Stimulated activated CD8-positive, alpha-beta memory T cell treated with anti-CD3 and anti-CD28 coated beads, Interleukin-7, amount 100 ng/mL, for 4 hours (primary cell): Measurements from ENCODE around the gene MYBBP1A.

Source experiments
- DNase-seq, 2 donors: peaks; one replicate each; pipeline ENCODE4 v3.0.0-alpha.2; 2020; ENCODE audit warnings: low read depth in 2 of 2

Gene MYBBP1A

DNA sequence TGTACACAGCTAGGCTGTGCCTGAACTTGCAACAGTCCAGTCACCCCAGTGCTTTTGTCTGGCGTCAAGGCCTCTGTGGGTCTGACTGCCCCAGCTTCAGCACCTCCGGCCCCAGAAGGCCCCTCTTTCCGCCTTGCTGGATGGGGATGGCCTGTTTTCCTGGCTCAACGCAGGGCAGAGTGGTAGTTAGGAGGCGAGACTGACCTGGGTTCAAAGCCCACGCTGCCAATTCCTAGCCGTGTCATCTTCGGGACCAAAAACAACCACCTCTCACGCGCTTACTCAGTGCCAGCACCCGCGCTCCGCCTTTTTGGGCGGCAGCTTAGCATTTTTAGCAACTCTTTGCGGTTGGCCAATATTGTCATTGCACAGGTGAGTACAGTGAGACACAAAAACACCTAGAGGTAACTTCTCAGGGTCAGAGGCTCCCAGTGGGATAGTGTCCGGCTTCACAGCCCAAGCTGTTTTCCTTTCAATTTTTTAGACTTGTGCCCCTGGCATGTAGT is 4.6 kb downstream of the MYBBP1A start:
- no peak for DNase-seq

DNA sequence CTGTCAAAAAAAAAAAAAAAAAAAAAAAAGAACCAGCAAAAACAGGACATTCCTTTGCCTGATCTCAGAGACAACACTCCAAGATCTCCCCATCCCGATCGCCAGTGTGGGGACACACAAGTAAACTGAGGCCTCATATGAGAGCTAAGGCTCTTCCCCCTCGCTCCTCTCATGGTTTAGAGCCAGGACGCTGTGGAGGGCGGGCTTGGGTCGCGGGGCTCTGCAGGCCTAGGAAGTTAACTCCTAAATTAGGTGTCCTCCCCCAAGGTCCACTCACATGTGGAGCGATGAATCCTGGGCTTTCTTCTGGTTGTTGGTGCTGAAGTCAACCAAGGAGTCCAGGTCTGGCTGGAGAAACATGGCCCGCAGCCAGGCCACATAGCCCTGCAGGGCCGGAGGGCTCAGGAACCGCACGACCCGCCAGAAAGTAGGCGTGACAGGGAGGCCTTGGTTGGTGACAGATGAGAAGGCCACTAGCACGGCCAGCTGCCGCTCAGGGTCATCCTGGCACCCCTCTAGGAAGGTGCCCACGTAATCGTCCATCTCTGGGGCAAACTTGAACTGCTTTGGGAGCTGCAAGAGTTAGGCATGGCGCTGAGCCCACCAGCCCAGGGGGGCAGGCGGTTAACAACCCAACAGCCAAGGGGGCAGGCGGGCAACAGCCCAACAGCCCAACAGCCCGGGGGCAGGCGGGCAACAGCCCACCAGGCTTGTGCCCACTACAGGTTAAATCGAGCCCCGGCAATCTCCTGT is 5.2 kb downstream of the MYBBP1A start:
- no peak for DNase-seq

DNA sequence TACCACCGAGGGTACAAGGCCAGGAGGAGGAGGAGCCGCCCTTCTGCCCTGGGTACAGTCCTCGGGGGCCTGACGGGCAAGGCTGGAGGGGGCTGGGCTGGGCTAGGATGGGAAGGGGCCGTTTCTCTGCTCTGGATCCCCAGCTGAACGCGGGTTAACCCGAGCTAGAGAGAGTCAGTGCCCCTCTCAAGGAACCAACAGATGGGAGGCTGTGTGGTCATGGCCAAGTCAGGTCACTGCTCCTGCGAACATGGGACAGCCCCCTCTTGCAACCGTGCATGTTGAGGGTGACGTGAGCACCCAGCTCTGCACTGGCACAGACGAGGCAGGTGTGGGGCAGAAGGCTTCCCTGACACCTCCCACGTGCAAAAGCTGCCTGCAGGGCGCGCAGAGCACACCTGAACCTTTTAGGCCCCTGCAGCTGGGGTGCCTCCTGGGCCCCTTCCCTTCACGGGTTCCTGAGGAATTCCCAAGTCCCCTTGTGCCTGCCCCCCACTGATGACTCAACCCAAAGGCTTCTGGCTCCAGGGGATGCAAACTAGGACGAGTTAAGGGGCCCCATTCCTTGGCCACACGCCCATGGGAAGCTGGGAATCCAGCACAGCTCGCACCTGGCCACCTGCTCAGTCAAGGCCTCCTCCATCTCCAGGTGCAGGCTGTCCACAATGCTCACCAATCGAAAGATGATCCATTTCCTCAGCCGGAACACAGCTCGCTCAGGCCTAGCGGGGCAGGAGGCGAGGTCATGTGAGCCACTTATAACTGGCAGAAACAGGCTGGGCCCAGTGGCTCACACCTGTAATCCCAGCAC is 6.3 kb downstream of the MYBBP1A start:
- DNase-seq = no peak

DNA sequence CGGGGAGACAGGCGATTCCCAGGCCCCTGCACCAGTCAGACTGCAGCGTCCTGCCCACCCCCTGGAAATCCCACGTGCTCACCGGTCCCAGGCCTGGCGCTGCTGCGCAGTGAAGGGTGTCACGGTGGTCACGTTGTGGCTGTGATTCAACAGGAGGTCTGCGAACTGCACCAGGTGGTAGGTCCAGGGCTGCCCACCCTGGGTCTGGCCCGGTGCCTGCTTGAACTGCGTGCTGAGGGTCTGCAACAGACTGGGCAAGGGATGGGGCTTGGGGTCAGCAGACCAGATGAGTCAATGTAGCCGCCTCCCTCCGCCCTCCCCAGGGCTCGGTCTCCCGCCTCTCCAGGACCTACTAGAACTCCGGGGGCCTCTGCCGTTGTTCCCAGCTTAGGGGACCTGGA is 7.1 kb downstream of the MYBBP1A start:
- DNase-seq = no peak

DNA sequence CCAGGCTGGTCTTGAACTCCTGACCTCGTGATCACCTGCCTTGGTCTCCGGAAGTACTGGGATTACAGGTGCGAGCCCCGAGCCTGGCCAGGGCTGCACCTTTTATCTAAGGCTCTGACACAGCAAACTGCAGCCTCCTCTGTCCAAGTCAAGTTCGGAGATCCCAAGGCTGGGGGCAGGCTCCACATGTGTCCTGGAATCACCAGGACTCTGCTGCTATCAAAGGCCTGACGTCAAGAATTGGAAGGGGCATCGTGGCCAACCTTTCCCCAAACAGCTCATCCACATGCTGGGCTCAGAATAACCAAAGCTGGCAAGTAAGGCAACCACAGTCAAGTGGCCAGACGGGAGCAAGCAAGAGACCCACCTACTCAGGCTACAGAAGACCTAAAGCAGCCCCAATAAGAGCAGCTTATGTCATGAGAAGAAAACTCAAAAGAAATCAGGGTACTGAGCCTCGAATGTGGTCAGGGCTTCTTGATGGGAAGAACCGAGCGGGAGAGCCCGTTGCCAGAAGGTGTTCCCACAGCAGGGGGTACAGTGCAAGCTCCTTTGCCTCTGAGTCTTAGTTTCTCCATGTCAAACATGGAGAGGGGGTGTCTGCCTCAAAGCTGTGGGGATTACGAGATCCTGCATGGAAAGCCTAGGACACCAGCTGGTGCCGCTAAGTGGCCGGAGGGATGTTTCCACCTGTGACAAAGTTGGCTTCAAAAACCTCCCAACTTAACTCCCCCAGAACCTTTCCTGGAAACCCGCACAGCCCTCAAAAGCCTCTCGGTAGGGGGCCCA is 7.9 kb downstream of the MYBBP1A start:
- no peak for DNase-seq

DNA sequence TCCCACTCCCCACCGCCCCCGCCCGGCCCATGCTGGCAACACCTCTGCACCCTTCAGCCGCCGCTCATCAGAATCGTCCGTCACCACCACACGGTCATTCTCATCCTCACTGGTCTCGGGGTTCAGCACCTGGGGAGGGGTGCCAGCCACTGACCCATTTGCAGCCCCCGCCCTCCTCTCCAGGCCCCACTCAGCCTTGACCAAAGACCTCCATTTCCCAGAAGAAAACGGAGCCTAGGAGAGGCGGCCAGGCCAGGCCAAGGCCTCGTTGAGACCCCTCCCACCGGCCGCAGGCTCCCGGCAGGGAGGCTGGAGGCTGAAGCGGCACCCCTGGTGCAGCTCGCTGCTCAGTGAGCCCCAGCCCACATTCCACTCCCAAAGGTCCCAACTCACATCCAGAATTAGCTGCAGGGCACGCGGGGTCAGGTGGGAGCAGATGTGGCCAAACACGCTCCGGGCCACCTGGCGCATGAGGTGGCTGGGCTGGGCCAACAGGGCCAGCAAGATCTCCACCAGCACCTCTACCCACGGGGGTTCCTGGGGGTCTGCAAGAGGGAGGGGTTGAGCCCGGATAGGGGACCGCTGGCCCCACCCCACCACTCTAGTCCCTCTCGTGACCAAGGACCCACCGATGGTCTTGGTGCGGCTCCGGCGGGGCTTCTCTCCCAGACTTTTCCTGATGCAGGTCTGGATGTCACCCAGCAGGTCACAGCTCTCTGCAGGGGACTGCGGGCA is 9.8 kb downstream of the MYBBP1A start:
- DNase-seq = no peak

DNA sequence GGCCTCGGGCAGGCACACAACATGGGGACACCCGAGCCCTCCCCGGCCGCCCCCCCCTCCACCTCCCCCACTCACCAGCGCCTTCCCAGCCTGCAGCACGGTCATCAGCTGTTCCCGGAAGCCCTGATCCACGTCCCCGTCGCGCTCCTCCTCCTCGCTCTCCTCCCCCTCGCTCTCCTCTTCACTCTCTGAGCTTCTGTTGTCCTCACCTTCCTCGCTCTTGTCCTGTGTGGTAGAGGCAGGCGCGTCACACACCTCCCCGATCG is 10.3 kb downstream of the MYBBP1A start:
- DNase-seq = no peak

DNA sequence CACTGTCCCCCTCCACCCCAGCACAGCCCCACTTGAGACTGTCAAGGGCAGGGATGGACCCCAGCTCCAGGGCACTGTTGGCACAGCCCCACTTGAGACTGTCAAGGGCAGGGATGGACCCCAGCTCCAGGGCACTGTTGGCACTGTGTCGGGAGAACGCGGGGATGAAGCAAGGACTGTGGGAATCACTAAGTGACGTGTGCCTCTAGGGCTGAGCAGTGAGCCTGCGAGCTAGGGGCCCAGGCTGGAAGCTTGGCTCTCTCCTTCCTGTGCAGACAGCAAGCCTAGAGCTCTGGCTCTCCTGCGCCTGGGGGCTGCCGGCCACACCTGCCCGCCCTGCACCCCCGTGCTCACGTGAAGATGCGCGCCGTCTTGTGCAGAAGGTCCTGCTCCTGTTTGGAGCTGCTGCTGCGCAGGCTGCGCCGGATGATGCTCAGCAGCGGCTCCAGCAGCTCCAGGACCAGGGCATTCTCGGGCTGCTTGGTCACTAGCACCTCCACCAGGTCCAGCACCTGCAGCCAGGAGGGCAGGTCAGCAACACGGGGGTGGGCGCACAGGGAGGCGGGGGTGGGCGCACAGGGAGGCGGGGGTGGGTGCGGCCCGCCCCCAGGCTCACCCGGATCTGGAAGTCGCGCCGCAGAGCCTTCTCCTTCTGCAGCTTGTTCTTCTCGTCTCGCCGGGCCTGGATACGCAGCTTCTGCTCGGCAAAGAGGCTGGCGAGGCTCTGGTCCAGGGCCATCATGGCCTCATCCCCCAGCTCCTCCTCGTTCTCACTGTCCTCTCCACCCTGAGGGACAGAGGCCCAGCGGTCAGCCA is 10.8 kb downstream of the MYBBP1A start:
- no peak for DNase-seq

DNA sequence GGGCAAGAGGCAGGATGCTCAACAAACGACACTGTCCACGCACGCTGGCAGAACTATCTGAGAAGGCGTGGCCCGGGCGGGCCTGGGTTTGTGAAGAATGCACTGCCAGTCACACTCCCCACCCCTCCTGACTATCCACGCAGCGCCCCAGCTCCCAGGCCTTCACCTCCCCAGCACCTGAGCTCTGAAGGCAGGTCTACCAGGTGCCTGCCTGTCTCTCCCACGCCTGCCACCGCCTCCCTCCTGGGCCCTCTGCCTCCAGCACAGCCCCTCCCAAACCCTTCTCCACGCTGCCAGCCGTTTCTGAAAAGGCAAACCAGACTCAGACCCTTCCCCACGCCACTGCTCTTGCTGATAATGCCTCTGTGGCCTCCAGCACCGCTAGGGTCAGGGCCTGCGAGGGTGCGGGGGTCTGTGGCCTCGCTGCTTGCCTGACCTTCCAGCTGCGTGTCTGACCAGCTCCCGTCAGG is 11.6 kb downstream of the MYBBP1A start:
- no peak for DNase-seq

DNA sequence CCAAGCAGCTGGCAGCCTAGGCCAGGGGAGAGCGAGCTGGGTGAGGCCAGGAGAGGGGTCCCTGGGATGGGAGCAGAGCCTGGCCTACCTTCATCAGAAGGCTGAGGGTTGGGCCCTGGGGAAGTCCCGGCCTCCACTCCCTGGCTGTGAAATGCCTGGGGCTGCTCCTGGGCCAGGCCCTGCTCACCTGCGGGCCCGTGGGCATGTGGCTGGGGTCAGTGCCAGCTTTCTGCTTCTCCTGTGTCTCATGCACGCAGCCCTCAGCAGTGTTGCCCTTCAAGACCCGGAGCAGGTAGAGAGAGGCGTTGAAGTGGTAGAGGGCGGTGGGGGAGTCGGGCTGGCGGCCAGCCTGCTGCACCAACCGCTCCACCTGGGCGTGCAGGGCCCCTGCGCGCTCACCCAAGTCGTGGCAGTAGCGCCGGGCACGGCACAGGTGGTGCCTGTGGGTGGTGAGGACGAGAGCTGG is 12.4 kb downstream of the MYBBP1A start:
- DNase-seq = no peak

DNA sequence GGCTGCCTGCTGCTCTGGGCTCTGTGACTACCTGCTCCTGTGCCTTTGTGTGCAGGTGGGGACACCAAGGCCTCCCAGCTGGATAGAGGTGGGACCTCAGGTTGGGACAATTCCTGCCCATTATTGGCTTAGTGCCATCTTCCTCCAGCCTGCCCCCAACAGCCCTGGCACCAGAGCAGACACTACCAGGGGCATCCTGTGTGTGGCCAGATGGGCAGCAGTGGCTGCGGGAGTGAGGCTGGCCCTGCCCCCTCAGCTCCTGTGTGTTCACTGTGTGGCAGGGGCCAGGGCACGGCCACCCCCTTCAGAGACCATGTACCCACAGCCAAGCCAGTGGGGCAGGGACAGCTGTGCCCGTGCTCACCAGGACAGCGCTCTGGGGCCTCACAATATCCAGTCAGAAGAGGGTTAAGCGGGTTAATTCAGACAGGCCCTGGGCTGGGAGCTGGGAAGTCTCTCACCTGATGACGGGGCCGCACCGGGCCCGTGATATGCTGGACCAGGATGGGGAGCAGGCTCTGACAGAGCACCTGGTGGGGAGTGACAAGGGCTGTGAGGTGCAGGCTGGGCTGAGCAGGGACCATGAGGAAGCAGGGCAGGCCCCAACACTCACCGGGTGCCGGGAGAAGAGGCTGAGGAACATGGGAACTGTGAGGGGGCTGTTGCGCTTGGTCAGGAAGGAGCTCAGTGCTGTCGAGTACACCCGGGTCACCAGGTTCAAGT is 13.0 kb downstream of the MYBBP1A start:
- no peak for DNase-seq

DNA sequence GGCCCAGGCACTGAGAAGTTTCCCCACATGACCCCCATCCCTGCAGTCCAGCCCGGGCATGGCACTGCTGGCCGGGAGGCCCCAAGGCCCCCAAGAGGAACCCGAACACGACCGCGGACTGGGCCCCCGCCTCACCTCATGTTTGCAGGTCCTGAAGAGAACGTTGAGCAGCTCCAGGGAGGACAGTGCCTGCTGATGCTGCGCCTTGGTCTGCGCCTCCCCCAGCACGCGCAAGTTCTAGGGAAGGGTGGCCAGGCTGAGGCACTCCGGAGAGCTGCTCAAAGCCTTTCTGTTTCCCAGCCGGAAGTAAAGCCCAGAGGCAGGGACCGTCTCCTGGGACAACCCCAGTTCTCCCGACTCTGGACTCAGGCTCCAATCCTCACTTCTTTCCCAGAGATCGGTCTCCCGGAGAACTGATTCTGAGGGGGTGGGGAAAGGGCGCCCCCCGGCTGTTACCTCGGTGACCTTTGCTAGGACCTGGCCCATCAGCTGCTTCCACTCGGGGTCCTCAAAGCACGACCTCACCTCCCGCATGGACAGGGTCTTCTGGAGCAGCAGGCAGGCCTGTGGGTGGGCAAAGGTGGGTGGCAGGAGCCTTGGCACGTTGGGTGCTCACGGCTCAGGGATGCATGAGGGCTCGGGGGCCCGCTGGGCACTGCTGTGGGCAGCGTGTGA is 13.7 kb downstream of the MYBBP1A start:
- DNase-seq = no peak

DNA sequence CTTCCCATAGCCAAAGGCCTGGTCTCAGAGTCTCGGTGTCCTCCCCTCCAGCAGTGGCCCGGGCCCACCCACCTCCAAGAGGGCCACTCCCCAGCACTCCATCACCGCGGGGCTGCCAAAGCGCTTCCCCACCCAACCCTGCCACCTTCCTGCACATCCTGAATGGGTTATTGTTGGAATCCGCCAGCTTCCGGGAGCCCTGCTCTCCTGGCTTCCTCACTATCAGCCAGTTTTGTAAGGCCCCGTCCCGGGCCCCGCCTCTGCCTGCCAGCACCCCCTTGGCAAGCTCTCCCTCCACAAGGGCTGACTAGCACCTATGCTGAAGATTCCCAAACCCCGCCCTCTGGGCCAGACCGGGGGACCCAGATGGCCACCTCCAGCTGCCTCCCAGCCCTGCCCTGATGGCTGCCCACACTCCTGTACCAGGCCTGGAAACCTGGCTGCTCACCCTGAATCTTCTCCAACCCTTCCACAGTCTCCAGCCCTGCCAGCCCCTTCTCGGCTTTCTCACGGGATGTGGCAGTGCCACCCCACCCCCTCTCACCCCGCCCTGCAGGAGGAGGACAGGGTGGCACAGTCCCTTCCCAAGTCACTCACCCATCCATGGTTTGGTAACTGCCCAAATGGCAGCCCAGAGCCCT is 14.4 kb downstream of the MYBBP1A start:
- no peak for DNase-seq

DNA sequence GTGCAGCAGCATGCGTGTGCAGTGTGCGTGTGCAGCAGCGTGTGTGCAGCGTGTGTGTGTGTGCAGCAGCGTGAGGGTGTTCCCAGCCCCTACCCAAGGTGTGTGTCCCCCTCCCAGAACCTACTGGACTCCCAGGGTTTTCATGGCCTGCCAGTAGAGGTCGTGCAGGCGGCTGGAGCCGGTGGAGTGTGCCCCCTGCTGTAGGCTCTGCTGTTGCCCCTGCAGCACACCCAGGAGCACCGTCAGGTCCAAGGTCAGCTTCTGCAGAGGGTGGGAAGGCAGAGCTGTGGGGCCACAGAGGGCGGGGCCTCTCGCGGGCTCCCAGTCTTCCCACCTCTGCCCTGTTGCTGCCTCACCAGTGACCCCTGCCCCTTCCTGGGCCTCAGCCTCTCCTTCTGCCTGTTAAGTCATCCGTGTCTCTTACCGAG is 14.9 kb downstream of the MYBBP1A start:
- no peak for DNase-seq

DNA sequence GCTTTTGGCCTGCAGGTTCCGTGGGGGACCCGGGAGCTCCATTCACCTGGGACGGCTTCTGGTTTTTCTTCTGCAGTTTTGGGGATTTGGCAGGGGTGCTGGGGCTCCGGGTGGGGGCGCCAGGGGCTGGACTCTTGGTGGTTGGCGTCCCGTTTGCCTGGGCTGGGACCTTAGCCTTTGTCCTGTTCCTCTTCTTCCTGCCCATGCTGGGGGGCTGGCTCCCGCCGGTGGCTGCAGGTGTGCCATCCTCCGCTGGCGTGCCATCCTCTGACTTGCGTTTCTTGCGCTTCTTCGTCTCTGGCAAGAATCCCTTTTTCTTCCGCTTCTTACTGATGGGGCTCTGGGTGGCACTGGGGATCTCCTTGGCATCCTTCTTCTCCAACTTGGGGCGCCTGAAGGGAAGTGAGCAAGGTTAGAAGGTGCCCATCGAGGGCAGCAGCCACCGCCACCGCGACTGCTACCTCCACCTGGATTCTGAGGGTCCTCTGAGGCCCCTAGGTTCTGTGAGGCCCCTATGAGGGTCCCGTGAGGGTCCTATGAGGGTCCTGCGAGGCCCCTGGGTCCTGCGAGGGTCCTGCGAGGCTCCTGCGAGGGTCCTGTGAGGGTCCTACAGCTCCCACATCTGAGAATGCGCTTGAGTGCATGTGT is 15.5 kb downstream of the MYBBP1A start:
- no peak for DNase-seq

DNA sequence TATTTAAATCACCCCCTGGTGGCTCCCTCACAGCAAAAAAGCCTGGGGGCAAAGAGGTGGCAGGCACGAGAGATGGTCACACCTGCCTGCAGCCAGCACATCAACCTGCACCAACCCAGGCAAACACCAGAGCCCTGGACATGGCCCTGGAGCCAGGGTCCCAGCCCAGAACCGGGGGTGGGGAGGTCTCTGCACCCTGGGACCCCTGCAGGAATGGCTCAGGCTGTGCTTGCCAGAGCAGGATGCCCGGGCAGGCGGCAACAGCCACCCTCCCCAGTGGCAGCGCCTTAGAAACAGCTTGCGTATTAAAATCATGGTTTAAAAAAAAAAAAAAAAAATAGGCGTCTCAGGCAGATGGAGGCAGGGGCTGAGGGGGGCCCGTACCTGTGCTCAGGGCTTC is 16.2 kb downstream of the MYBBP1A start:
- no peak for DNase-seq

DNA sequence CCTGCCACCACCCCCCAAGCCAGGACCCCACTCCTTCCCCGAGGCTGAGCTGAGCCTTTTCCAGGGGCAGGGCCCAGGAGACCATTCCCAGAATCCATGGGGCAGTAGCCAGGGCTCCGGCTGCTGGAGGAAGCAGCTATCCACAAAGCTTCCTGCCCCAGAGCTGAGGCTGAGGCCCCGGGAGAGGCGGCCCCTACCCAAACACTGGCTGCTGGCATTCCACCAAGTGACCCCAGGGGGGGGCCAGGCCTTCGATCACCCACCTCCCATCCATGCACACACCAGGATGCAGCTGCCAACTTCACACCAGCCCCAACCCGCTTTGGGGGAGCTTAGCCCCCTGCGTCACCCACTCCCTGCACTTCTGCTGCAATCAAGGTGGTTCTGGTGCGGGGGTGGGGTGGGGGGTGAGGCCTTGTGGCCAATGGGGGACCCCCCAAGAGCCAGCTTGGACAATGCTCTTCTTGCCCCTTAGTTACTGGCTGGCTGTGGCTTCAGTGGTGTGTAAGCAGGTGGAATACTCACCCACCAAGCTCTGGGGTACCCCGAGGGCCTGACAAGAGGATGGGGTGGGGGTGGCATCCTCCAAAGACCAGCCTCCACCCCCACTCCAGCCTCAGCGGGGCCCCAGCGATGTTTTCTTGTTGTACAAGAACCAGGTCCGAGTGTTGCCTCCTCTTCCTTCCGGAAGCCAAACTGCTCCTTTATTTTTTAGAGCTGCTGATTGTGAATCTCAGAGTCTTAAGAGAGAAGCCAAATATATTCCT is 16.8 kb downstream of the MYBBP1A start:
- DNase-seq = no peak
